H9 (cell line): ENCODE data around the gene YWHAQ. TPM values are rescaled to one million over a fixed set of nuclear protein-coding genes. Genes with fewer than 3 reads are reported as not detected.
A peak's percentile ranks its signal among the peaks of the same experiment; 100 is the strongest.

Experiments
- DNase-seq: peaks from one replicate; pipeline ENCODE4 v3.0.0-alpha.2; 2017
- H2AFZ ChIP-seq: one replicate; pipeline ENCODE4 v1.6.1; 2013; ENCODE audit warnings: mild to moderate bottlenecking, low read length, control low read depth, moderate library complexity
- H2AK5ac ChIP-seq: 2 replicates; pipeline ENCODE4 v1.6.1; 2013; ENCODE audit warnings: low read length, control low read depth, mixed read lengths; ENCODE audit not compliant: insufficient read length
- H2BK120ac ChIP-seq: one replicate; pipeline ENCODE4 v1.6.1; 2013; ENCODE audit warnings: low read depth, mild to moderate bottlenecking, low read length, control low read depth, inconsistent platforms; ENCODE audit not compliant: poor library complexity, severe bottlenecking
- H2BK12ac ChIP-seq: 2 replicates; pipeline ENCODE4 v1.6.1; 2013; ENCODE audit warnings: low read length, control low read depth, mixed read lengths, low read depth; ENCODE audit not compliant: insufficient read length
- H2BK15ac ChIP-seq: 2 replicates; pipeline ENCODE4 v1.6.1; 2013; ENCODE audit warnings: low read depth, low read length, control low read depth
- H2BK20ac ChIP-seq: one replicate; pipeline ENCODE4 v1.6.1; 2013; ENCODE audit warnings: low read depth, mild to moderate bottlenecking, low read length, control low read depth, inconsistent platforms; ENCODE audit not compliant: poor library complexity, severe bottlenecking
- H2BK5ac ChIP-seq: 2 replicates; pipeline ENCODE4 v1.6.1; 2013; ENCODE audit warnings: low read length, control low read depth, mixed read lengths; ENCODE audit not compliant: insufficient read length
- H3K14ac ChIP-seq: 2 replicates; pipeline ENCODE4 v1.6.1; 2013; ENCODE audit warnings: low read length, control low read depth; ENCODE audit not compliant: insufficient read depth
- H3K18ac ChIP-seq: 2 replicates; pipeline ENCODE4 v1.6.1; 2013; ENCODE audit warnings: low read depth, mild to moderate bottlenecking, mixed read lengths, low read length, control low read depth; ENCODE audit not compliant: insufficient read length
- H3K23ac ChIP-seq: 2 replicates; pipeline ENCODE4 v1.6.1; 2013; ENCODE audit warnings: low read length, control low read depth, mixed read lengths, low read depth; ENCODE audit not compliant: insufficient read length
- H3K23me2 ChIP-seq: 2 replicates; pipeline ENCODE4 v1.6.1; 2013; ENCODE audit warnings: low read depth, mild to moderate bottlenecking, mixed read lengths, low read length, control low read depth; ENCODE audit not compliant: insufficient read length, poor library complexity, severe bottlenecking
- H3K27ac ChIP-seq: 2 replicates; pipeline ENCODE4 v1.5.1; 2013; ENCODE audit warnings: low read length, control low read depth, mixed read lengths, low read depth; ENCODE audit not compliant: insufficient read length
- H3K27me3 ChIP-seq: 2 replicates; pipeline ENCODE4 v1.6.1; 2013; ENCODE audit warnings: low read length, control low read depth, inconsistent platforms; ENCODE audit not compliant: insufficient read depth
- H3K4ac ChIP-seq: 2 replicates; pipeline ENCODE4 v1.6.1; 2013; ENCODE audit warnings: low read depth, mild to moderate bottlenecking, control low read depth, inconsistent platforms, low read length, moderate library complexity
- H3K4me1 ChIP-seq: 2 replicates; pipeline ENCODE4 v1.6.1; 2013; ENCODE audit warnings: low read length, control low read depth, inconsistent platforms; ENCODE audit not compliant: insufficient read depth
- H3K4me2 ChIP-seq: 2 replicates; pipeline ENCODE4 v1.6.1; 2013; ENCODE audit warnings: low read length, control low read depth, mixed read lengths; ENCODE audit not compliant: insufficient read length, insufficient read depth
- H3K56ac ChIP-seq: 2 replicates; pipeline ENCODE4 v1.6.1; 2013; ENCODE audit warnings: low read depth, mild to moderate bottlenecking, mixed read lengths, low read length, control low read depth; ENCODE audit not compliant: insufficient read length
- H3K79me1 ChIP-seq: 2 replicates; pipeline ENCODE4 v1.6.1; 2013; ENCODE audit warnings: low read depth, mild to moderate bottlenecking, moderate library complexity, low read length, control low read depth, inconsistent platforms; ENCODE audit not compliant: insufficient read depth, poor library complexity, severe bottlenecking
- H3K79me2 ChIP-seq: 2 replicates; pipeline ENCODE4 v1.6.1; 2013; ENCODE audit warnings: low read length, control low read depth, inconsistent platforms; ENCODE audit not compliant: insufficient read depth
- H3K9ac ChIP-seq: 2 replicates; pipeline ENCODE4 v1.6.1; 2013; ENCODE audit warnings: low read length, control low read depth, mixed read lengths; ENCODE audit not compliant: insufficient read length; ENCODE audit errors: extremely low read depth
- H3K9me3 ChIP-seq: one replicate; pipeline ENCODE4 v1.6.1; 2013; ENCODE audit warnings: low read depth, low read length, inconsistent platforms; ENCODE audit not compliant: control insufficient read depth
- H3T11ph ChIP-seq: one replicate; pipeline ENCODE4 v1.6.1; 2013; ENCODE audit warnings: mild to moderate bottlenecking, low read length, control low read depth, inconsistent platforms
- H4K20me1 ChIP-seq: one replicate; pipeline ENCODE4 v1.6.1; 2013; ENCODE audit not compliant: control insufficient read depth, insufficient read length, insufficient read depth
- H4K5ac ChIP-seq: 2 replicates; pipeline ENCODE4 v1.6.1; 2013; ENCODE audit warnings: low read depth, mild to moderate bottlenecking, mixed read lengths, low read length, control low read depth; ENCODE audit not compliant: insufficient read length
- H4K8ac ChIP-seq: replicated peaks from 2 replicates; pipeline ENCODE4 v1.6.1; 2013; ENCODE audit warnings: low read length, control low read depth, mixed read lengths, low read depth; ENCODE audit not compliant: insufficient read length
- H4K91ac ChIP-seq: 2 replicates; pipeline ENCODE4 v1.6.1; 2013; ENCODE audit warnings: low read depth, mild to moderate bottlenecking, moderate library complexity, mixed read lengths, low read length, control low read depth; ENCODE audit not compliant: insufficient read length
- H3K27ac Mint-ChIP-seq, 3 experiments: 2 replicates in 2 of 3; 3 replicates in 1 of 3; pipeline ENCODE4 v1.8.0; 2020 to 2021; ENCODE audit warnings: mixed read lengths in 3 of 3, mild to moderate bottlenecking in 1 of 3, moderate library complexity in 1 of 3
- H3K27me3 Mint-ChIP-seq: 2 replicates; pipeline ENCODE4 v1.8.0; 2021; ENCODE audit warnings: low read depth, mild to moderate bottlenecking, moderate library complexity, mixed read lengths
- H3K36me3 Mint-ChIP-seq, 3 experiments: 2 replicates in 2 of 3; 3 replicates in 1 of 3; pipeline ENCODE4 v1.8.0; 2020 to 2021; ENCODE audit warnings: low read depth in 3 of 3, mixed read lengths in 3 of 3; ENCODE audit not compliant: insufficient read depth in 1 of 3
- H3K4me1 Mint-ChIP-seq, 2 experiments: 2 replicates each; pipeline ENCODE4 v1.8.0; 2020; ENCODE audit warnings: mixed read lengths in 2 of 2
- H3K4me3 Mint-ChIP-seq, 2 experiments: 2 replicates in 1 of 2; 3 replicates in 1 of 2; pipeline ENCODE4 v1.8.0; 2020 to 2021; ENCODE audit warnings: mild to moderate bottlenecking in 2 of 2, mixed read lengths in 2 of 2, moderate library complexity in 1 of 2
- H3K9me3 Mint-ChIP-seq, 2 experiments: 2 replicates in 1 of 2; 3 replicates in 1 of 2; pipeline ENCODE4 v1.8.0; 2020; ENCODE audit warnings: mild to moderate bottlenecking in 2 of 2, mixed read lengths in 2 of 2, moderate library complexity in 1 of 2
- WGBS: extraction: QIAGEN DNeasy Blood & Tissue Kit; methylation state at CpG from one replicate; pipeline ENCODE4 v1.1.7; 2013; ENCODE audit warnings: missing lambda C conversion rate, low lambda C conversion rate, mixed read lengths; ENCODE audit not compliant: insufficient read length; ENCODE audit errors: extremely low coverage; 5-methylcytosine and 5-hydroxymethylcytosine counted together
- total RNA-seq: library from RNA; stranded (reverse); gene quantifications from 2 replicates; pipeline ENCODE4 v1.2.1, GENCODE V29; 2021
- TF ChIP-seq, protein P1 (sequence below): fragments of 200-600 bp; sonication (generic); conservative IDR thresholded peaks from 3 replicates; pipeline ENCODE4 v1.8.0; 2021; ENCODE audit warnings: antibody characterized with exemption, mild to moderate bottlenecking

The YWHAQ gene
- total RNA-seq, 1 experiment from 2014 or later = 374 TPM

DNA sequence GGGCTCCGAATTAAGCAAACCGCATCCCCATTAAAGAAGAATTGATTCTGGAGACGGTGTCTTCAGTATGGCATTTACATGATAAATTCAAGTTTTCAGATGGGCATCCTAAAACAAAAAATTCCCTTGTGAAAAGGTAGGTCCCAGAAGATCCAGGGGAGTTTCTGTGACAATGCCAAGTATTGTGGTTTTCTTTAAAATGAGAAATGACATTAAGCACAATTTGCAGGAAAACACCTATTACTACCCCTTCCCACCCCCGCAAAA lies 689 bp upstream of the YWHAQ start:
- no peak overlapping the region for H3K4ac ChIP-seq
- H4K8ac ChIP-seq = no peak overlapping the region
- H3K14ac ChIP-seq = no peak overlapping the region; the same call in 1 of the 2 replicates
- H2BK120ac ChIP-seq = no peak overlapping the region
- peaks cover 32% of the 10 kb centered on the region; the same call in 1 of the 2 replicates for H3K79me2 ChIP-seq
- TF ChIP-seq, protein P1, sequence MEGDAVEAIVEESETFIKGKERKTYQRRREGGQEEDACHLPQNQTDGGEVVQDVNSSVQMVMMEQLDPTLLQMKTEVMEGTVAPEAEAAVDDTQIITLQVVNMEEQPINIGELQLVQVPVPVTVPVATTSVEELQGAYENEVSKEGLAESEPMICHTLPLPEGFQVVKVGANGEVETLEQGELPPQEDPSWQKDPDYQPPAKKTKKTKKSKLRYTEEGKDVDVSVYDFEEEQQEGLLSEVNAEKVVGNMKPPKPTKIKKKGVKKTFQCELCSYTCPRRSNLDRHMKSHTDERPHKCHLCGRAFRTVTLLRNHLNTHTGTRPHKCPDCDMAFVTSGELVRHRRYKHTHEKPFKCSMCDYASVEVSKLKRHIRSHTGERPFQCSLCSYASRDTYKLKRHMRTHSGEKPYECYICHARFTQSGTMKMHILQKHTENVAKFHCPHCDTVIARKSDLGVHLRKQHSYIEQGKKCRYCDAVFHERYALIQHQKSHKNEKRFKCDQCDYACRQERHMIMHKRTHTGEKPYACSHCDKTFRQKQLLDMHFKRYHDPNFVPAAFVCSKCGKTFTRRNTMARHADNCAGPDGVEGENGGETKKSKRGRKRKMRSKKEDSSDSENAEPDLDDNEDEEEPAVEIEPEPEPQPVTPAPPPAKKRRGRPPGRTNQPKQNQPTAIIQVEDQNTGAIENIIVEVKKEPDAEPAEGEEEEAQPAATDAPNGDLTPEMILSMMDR = no peak
- Mint-ChIP-seq H3K9me3 (peaks cover 0 to 2% of the 10 kb centered on the region in 2 experiments; a peak in 1 of 5 replicates), H3K36me3 (peaks cover 28 to 35% (median 34%) of the 10 kb centered on the region in 3 experiments), H3K4me1 (peaks cover 34 to 38% of the 10 kb centered on the region in 2 experiments), H3K4me3 (peak overlapping the region; percentile 87 to 98), H3K27me3 (peaks cover 36% of the 10 kb centered on the region), H3K27ac (no peak overlapping the region; a peak in 1 of 7 replicates)
- no peak overlapping the region for H3K27ac ChIP-seq
- no peak overlapping the region for H3K56ac ChIP-seq
- H2BK20ac ChIP-seq = no peak overlapping the region
- H2AK5ac ChIP-seq = no peak overlapping the region
- H2BK15ac ChIP-seq = no peak overlapping the region
- WGBS = no CpG with 5 or more reads among the region's 4 CpGs
- no peaks in the 10 kb centered on the region for H3K79me1 ChIP-seq
- no peak for DNase-seq
- H3K9ac ChIP-seq = peak overlapping the region; percentile 36
- H2BK5ac ChIP-seq = no peak overlapping the region
- peaks cover 18% of the 10 kb centered on the region for H3K23me2 ChIP-seq
- no peaks in the 10 kb centered on the region for H4K20me1 ChIP-seq
- H3K18ac ChIP-seq = peak overlapping the region; percentile 74
- no peak overlapping the region for H4K91ac ChIP-seq
- no peaks in the 10 kb centered on the region for H3K9me3 ChIP-seq
- peak overlapping the region; percentile 74 for H3K4me2 ChIP-seq
- no peaks in the 10 kb centered on the region for H3K4me1 ChIP-seq
- H4K5ac ChIP-seq = no peak overlapping the region
- H3T11ph ChIP-seq = no peak overlapping the region
- no peak overlapping the region for H3K23ac ChIP-seq
- no peak overlapping the region for H2AFZ ChIP-seq
- H3K27me3 ChIP-seq = no peaks in the 10 kb centered on the region; the same call in 1 of the 2 replicates
- H2BK12ac ChIP-seq = no peak overlapping the region
